Sigmoid colon (tissue), 4 donors: Measurements from ENCODE around the gene SMIM30.

ENCODE experiments used
- CTCF ChIP-seq, 4 experiments: fragments of 450-650 bp in 3 of 4; fragments of 200-600 bp in 1 of 4; IDR thresholded peaks; one replicate each; pipeline ENCODE4 v1.5.1; 2016 to 2019; ENCODE audit warnings: antibody characterized with exemption in 4 of 4, mild to moderate bottlenecking in 3 of 4, moderate library complexity in 2 of 4
- POLR2AphosphoS5 ChIP-seq, 4 donors: sonication (generic); formaldehyde crosslinking; IDR thresholded peaks; one replicate each; pipeline ENCODE4 v1.6.1; 2017; ENCODE audit warnings: antibody characterized with exemption in 4 of 4

DNA sequence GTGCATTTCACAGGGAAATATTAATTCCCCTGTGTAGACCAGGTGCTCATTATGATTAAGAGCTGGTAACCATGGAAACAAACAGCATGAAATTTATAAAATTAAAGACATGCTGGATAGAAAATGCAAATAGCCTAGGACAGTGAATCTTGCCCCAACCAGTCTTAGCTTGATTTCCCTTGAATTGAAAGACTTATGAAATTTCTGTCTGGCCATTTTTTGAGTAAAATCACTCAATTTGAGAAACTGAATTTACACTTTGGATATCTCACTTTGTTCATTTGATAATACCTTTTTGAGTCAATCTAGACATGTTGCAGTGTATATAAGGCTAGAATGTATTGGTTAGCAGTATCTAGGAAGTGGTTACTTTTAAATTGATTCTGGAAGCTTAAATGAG, 4.4 kb upstream of the SMIM30 start:
- TF ChIP-seq CTCF (IDR thresholded peaks at IDR 0.05) (no peak), POLR2AphosphoS5 (IDR thresholded peaks at IDR 0.05) (no peak)
